ENCODE measurements around the gene HCN1.

GRCh38 chr5:45274241-45274640 is 421.9 kb downstream of the HCN1 start:
- TF ChIP-seq POLR2A (IDR thresholded peaks at IDR 0.05) (no peak), CTCF (IDR thresholded peaks at IDR 0.05 in 8 of 11, conservative IDR thresholded peaks at IDR 0.05 in 3 of 11) (no peak)
